Astrocyte of the spinal cord (primary cell): ENCODE data around the gene GOLGA6L7.
A peak's percentile ranks its signal among the peaks of the same experiment; 100 is the strongest.

ENCODE experiments used
- DNase-seq: peaks from one replicate; pipeline ENCODE4 v3.0.0; 2011; ENCODE audit warnings: low read depth, low spot score
- H3K4me3 ChIP-seq: 2 replicates; pipeline ENCODE4 v1.5.1; 2011; ENCODE audit warnings: low read depth, mild to moderate bottlenecking, low read length, moderate library complexity
- CTCF ChIP-seq: IDR thresholded peaks from 2 replicates; pipeline ENCODE4 v1.5.1; 2012; ENCODE audit warnings: low read depth, mild to moderate bottlenecking, low read length, inconsistent platforms
- in situ Hi-C: cut with HindIII; loops from 2 replicates; pipeline ENCODE4 v1.10.0; 2017; ENCODE audit warnings: low sequenced_read_pairs

GOLGA6L7 gene

GRCh38 chr15:28884151-28884940 is 35.9 kb upstream of the GOLGA6L7 start:
- no peak for TF ChIP-seq CTCF
- DNase-seq = no peak
- in situ Hi-C loops = no loop called here
- H3K4me3 ChIP-seq = no peak overlapping the region

GRCh38 chr15:28881600-28881999 is 33.2 kb upstream of the GOLGA6L7 start:
- no peak for TF ChIP-seq CTCF
- in situ Hi-C loops = no loop called here
- no peak overlapping the region for H3K4me3 ChIP-seq
- DNase-seq = no peak

- DNase-seq = peak; percentile 33
- H3K4me3 ChIP-seq = no peak overlapping the region
- peak; percentile 22 for TF ChIP-seq CTCF
- in situ Hi-C loops = no loop called here
Observed at GRCh38 chr15:28881170-28881569, 32.7 kb upstream of the GOLGA6L7 start.

GRCh38 chr15:28880680-28881079 is 32.2 kb upstream of the GOLGA6L7 start:
- in situ Hi-C loops = no loop called here
- no peak for DNase-seq
- no peak for TF ChIP-seq CTCF
- H3K4me3 ChIP-seq = no peak overlapping the region

- H3K4me3 ChIP-seq = no peak overlapping the region
- no peak for TF ChIP-seq CTCF
- in situ Hi-C loops = no loop called here
- no peak for DNase-seq
Observed at GRCh38 chr15:28879551-28879950, 31.1 kb upstream of the GOLGA6L7 start.

- no peak overlapping the region for H3K4me3 ChIP-seq
- TF ChIP-seq CTCF = no peak
- in situ Hi-C loops = no loop called here
- DNase-seq = no peak
Observed at GRCh38 chr15:28878209-28878608, 29.8 kb upstream of the GOLGA6L7 start.
